PC-9 (cell line): ENCODE data around the gene SH3BP5L. TPM values are rescaled to one million over a fixed set of nuclear protein-coding genes. Genes with fewer than 3 reads are reported as not detected.
A peak's percentile ranks its signal among the peaks of the same experiment; 100 is the strongest.
"Not testable (repeated sequence)": the region's sequence is repeated elsewhere in the genome, so short reads cannot be mapped to it uniquely, and the experiment has no call there.

Experiments
- BruUV-seq: library from RNA; stranded (reverse); fragments of 400-500 nt; replicated peaks from 2 replicates; lab custom pipeline; 2021; lab: Mats Ljungman, UMichigan
- CTCF ChIA-PET: fragments of 300-600 bp; sonication (Branson Sonifier 250); formaldehyde crosslinking; loops from one replicate; lab custom pipeline; 2022; ENCODE audit warnings: antibody characterized with exemption; lab: Charles Lee
- POLR2A ChIA-PET: fragments of 300-600 bp; sonication (Branson Sonifier 250); formaldehyde crosslinking; loops from one replicate; lab custom pipeline; 2022; ENCODE audit warnings: antibody characterized with exemption; ENCODE audit not compliant: unreplicated experiment; lab: Charles Lee
- DNase-seq, 2 experiments: peaks; one replicate each; pipeline versions ENCODE4 v3.0.0 to v3.0.0-alpha.2; 2015 to 2022; ENCODE audit warnings: mixed read lengths in 1 of 2
- H2AFZ ChIP-seq: fragments of 200-600 bp; sonication (generic); 2 replicates; pipeline ENCODE4 v1.8.1; 2017; ENCODE audit warnings: antibody characterized with exemption
- H3F3A ChIP-seq: fragments of 200-600 bp; sonication (generic); 2 replicates; pipeline ENCODE4 v1.8.1; 2017; ENCODE audit warnings: antibody characterized with exemption, mild to moderate bottlenecking, low read depth; ENCODE audit not compliant: insufficient read depth
- H3K27ac ChIP-seq: fragments of 200-600 bp; sonication (generic); 2 replicates; pipeline ENCODE4 v1.6.1; 2016; ENCODE audit warnings: mixed run types
- H3K27me3 ChIP-seq: fragments of 200-600 bp; sonication (generic); 2 replicates; pipeline ENCODE4 v1.6.1; 2016; ENCODE audit warnings: low read depth, mixed run types; ENCODE audit not compliant: insufficient read depth
- H3K36me3 ChIP-seq: fragments of 200-600 bp; sonication (generic); 2 replicates; pipeline ENCODE4 v1.6.1; 2016; ENCODE audit warnings: low read depth, mixed run types
- H3K4me1 ChIP-seq: fragments of 200-600 bp; sonication (generic); replicated peaks from 2 replicates; pipeline ENCODE4 v1.6.1; 2016; ENCODE audit warnings: mixed run types; ENCODE audit not compliant: insufficient read depth
- H3K4me2 ChIP-seq: fragments of 200-600 bp; sonication (generic); 2 replicates; pipeline ENCODE4 v1.6.1; 2017; ENCODE audit warnings: mixed run types
- H3K4me3 ChIP-seq: fragments of 200-600 bp; sonication (generic); 2 replicates; pipeline ENCODE4 v1.6.1; 2016; ENCODE audit warnings: mixed run types
- H3K79me2 ChIP-seq: fragments of 200-600 bp; sonication (generic); 2 replicates; pipeline ENCODE4 v1.6.1; 2017; ENCODE audit warnings: low read depth, mixed run types
- H3K9me2 ChIP-seq: fragments of 200-600 bp; sonication (generic); 2 replicates; pipeline ENCODE4 v1.8.1; 2017; ENCODE audit warnings: mild to moderate bottlenecking; ENCODE audit not compliant: insufficient read depth
- H3K9me3 ChIP-seq: fragments of 200-600 bp; sonication (generic); 2 replicates; pipeline ENCODE4 v1.8.1; 2016; ENCODE audit warnings: low read depth; ENCODE audit not compliant: insufficient read depth
- H4K20me1 ChIP-seq: fragments of 200-600 bp; sonication (generic); 2 replicates; pipeline ENCODE4 v1.8.1; 2017; ENCODE audit not compliant: insufficient read depth
- CTCF ChIP-seq: fragments of 200-600 bp; sonication (generic); conservative IDR thresholded peaks from 2 replicates; pipeline ENCODE4 v1.6.1; 2017; ENCODE audit warnings: mixed run types, antibody characterized with exemption, mild to moderate bottlenecking, moderate library complexity
- EZH2 ChIP-seq: fragments of 200-600 bp; sonication (generic); IDR thresholded peaks from 2 replicates; pipeline ENCODE4 v1.8.0; 2017; ENCODE audit warnings: antibody characterized with exemption, low read depth
- intact Hi-C: fragments of 100-400 bp; cut with micrococcal nuclease; formaldehyde crosslinking; loops from one replicate; pipeline ENCODE4 v1.10.0; 2022; ENCODE audit not compliant: unreplicated experiment
- total RNA-seq: library from RNA; stranded (reverse); gene quantifications from 2 replicates; pipeline ENCODE4 v1.2.3, GENCODE V29; 2021

SH3BP5L gene
- total RNA-seq, 1 experiment from 2014 or later: 24.6 TPM

DNA sequence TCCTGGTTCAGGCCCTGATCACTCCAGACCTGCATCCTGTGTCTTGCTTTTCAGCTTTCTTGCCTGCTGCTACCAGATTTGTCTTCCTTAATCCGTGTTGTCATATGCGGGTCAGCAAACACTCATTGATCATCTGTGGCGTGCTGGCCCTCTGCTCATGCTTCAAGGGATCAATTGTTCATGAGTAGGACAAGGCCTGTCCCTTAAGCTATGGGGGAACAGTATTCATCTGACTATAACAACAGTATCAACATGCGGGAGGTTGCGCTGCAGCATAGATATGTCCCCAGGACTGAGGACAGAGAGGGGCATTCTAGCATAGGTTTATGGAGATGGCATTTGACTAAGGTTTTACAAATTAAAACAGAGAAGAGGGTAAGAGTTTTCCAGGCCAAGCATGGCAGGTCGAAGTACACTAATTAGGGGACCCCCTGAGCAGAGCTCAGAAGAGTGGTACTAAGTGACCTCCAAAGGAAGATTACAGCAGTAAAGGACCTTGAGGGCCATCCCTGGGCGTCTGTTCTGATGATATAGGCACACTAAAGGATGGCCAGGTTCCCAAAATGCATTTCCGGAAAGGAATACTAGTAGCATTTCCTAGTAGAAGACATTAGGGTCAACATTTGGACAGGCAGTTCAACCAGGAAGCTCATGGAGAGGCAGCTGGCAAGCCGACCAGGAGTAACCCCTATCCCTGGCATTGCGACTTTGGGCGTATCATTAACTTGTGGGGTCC lies 11.5 kb upstream of the SH3BP5L start:
- Histone ChIP-seq H3K9me3 (no peaks in the 10 kb centered on the region), H3K4me1 (peaks cover 11% of the 10 kb centered on the region; the same call in 1 of the 2 replicates), H3K27ac (0 out of 2 replicates have a peak overlapping the region, but pooled peaks have one; percentile 23), H3K9me2 (no peaks in the 10 kb centered on the region), H4K20me1 (no peaks in the 10 kb centered on the region), H3K27me3 (no peaks in the 10 kb centered on the region), H2AFZ (peak overlapping the region; percentile 89), H3K4me3 (peak overlapping the region; percentile 83), H3F3A (peaks cover 3% of the 10 kb centered on the region; the same call in 1 of the 2 replicates), H3K4me2 (peak overlapping the region; percentile 91), H3K79me2 (peaks cover 20% of the 10 kb centered on the region), H3K36me3 (no peaks in the 10 kb centered on the region)
- TF ChIP-seq EZH2 (no peak), CTCF (no peak)
- TSS peak; percentile 83 for BruUV-seq
- POLR2A ChIA-PET: interaction anchor here (0.5 to 1.7 kb wide), 5 partner anchors 9 to 22 kb away, joined by 3 to 53 read pairs (median 14); partner anchors contain the start of genes SH3BP5L and ZNF692
- DNase-seq: no peak
- CTCF ChIA-PET: interaction anchor here (1.0 kb wide), 1 partner anchor 12 kb away, joined by 14 read pairs; the partner anchor contains the start of gene SH3BP5L
- intact Hi-C loops: no loop called here

DNA sequence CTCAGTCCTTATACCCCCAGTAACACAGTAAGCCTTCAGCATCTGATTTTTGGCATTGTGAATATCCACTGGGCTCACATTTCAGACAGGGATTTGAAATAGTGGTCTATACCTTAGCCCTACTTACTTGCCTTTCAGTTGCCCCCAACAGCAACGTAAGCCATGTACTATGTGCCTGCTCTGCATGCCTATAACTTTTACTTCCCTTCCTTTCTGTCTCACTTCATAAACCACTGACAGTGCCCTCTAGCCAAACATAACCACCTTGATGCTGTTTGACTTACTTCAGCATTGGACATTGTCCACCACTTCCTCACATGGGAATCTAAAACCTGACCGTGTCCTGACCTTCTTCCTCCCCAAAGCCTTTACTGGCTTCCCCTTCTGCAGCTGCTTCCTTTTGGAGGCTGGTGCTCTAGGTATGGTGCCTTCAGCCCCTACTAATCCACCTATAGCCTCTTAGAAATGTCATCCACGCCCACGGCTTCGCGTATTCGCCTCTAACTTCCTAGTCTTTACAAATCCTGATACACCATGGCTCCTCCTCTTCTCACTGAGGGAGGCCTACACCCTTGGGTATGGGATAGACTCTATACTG lies 8.7 kb upstream of the SH3BP5L start:
- Histone ChIP-seq H3K27me3 (no peaks in the 10 kb centered on the region), H3K4me1 (peaks cover 4% of the 10 kb centered on the region; the same call in 1 of the 2 replicates), H3K4me3 (no peak overlapping the region), H4K20me1 (no peaks in the 10 kb centered on the region), H3K4me2 (no peak overlapping the region), H3K27ac (no peak overlapping the region), H3K36me3 (no peaks in the 10 kb centered on the region), H2AFZ (no peak overlapping the region), H3K9me2 (no peaks in the 10 kb centered on the region), H3K79me2 (no peaks in the 10 kb centered on the region), H3F3A (peaks cover 3% of the 10 kb centered on the region; the same call in 1 of the 2 replicates), H3K9me3 (no peaks in the 10 kb centered on the region)
- TF ChIP-seq CTCF: no peak
- TF ChIP-seq EZH2: no peak
- no TSS peak for BruUV-seq
- DNase-seq: no peak
- ChIA-PET POLR2A (no interaction called here), CTCF (no interaction called here)
- intact Hi-C loops: no loop called here

- DNase-seq: no peak
- H3K27ac ChIP-seq: no peak overlapping the region
- no peaks in the 10 kb centered on the region for H3K36me3 ChIP-seq
- peaks cover 26% of the 10 kb centered on the region for H3K4me1 ChIP-seq
- TF ChIP-seq CTCF: no peak
- no peak for TF ChIP-seq EZH2
- no peaks in the 10 kb centered on the region for H3K9me2 ChIP-seq
- H3K9me3 ChIP-seq: no peaks in the 10 kb centered on the region
- H3K27me3 ChIP-seq: no peaks in the 10 kb centered on the region
- H3K4me3 ChIP-seq: no peak overlapping the region
- ChIA-PET CTCF (no interaction called here), POLR2A (no interaction called here)
- no peak overlapping the region for H2AFZ ChIP-seq
- H4K20me1 ChIP-seq: no peaks in the 10 kb centered on the region
- intact Hi-C loops: no loop called here
- H3F3A ChIP-seq: peaks cover 10% of the 10 kb centered on the region; the same call in 1 of the 2 replicates
- no peaks in the 10 kb centered on the region for H3K79me2 ChIP-seq
- no peak overlapping the region for H3K4me2 ChIP-seq
- BruUV-seq: no TSS peak
Observed at GRCh38 chr1:248831842-248832241, 6.1 kb upstream of the SH3BP5L start.

DNA sequence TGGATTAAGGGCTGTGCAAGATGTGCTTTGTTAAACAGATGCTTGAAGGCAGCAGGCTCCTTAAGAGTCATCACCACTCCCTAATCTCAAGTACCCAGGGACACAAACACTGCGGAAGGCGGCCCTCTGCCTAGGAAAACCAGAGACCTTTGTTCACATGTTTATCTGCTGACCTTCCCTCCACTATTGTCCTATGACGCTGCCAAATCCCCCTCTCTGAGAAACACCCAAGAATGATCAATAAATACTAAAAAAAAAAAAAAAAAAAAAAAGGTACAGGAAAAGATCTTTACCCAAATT lies 5.0 kb upstream of the SH3BP5L start:
- BruUV-seq, H3K4me2 ChIP-seq, intact Hi-C loops, H3K4me3 ChIP-seq, H3K27ac ChIP-seq, DNase-seq, POLR2A ChIA-PET, H2AFZ ChIP-seq, H4K20me1 ChIP-seq, H3K9me3 ChIP-seq, H3K79me2 ChIP-seq, H3K27me3 ChIP-seq, H3K36me3 ChIP-seq, H3K9me2 ChIP-seq, CTCF ChIA-PET: not testable (repeated sequence)
- peaks cover 28% of the 10 kb centered on the region for H3K4me1 ChIP-seq
- H3F3A ChIP-seq: peaks cover 16% of the 10 kb centered on the region
